Heart left ventricle (tissue), 16 donors: ENCODE results near the gene SYT9. TPM values are rescaled to one million over a fixed set of nuclear protein-coding genes. Genes with fewer than 3 reads are reported as not detected.

Experiments
- ATAC-seq, 4 donors: fragments of 200-7000 bp; cut with Tn5 transposase; one replicate each; pipeline ENCODE4 v1.9.1; 2020 to 2022; ENCODE audit warnings: moderate library complexity in 4 of 4, mild to moderate bottlenecking in 3 of 4, moderate number of reproducible peaks in 1 of 4
- DNase-seq, 5 donors: peaks; one replicate each; pipeline ENCODE4 v3.0.0-alpha.2; 2020
- H3K27ac ChIP-seq, 12 donors: fragments of 200-600 bp; sonication (generic) in 4 of 12; one replicate each; pipeline versions ENCODE4 v1.5.0 to v1.8.0; 2016 to 2022; ENCODE audit warnings: mild to moderate bottlenecking in 2 of 12
- H3K27me3 ChIP-seq, 9 donors: fragments of 200-600 bp; sonication (generic) in 2 of 9; one replicate each; pipeline versions ENCODE4 v1.5.1 to v1.8.0; 2016 to 2022; ENCODE audit warnings: mild to moderate bottlenecking in 3 of 9
- H3K36me3 ChIP-seq, 9 donors: fragments of 200-600 bp; sonication (generic) in 2 of 9; one replicate each; pipeline versions ENCODE4 v1.5.0 to v1.8.0; 2018 to 2022; ENCODE audit warnings: mild to moderate bottlenecking in 2 of 9
- H3K4me1 ChIP-seq, 12 donors: fragments of 200-600 bp; sonication (generic) in 4 of 12; one replicate each; pipeline versions ENCODE4 v1.5.0 to v1.8.0; 2016 to 2022; ENCODE audit warnings: mild to moderate bottlenecking in 3 of 12
- H3K4me3 ChIP-seq, 12 donors: fragments of 200-600 bp; sonication (generic) in 4 of 12; one replicate each; pipeline versions ENCODE4 v1.5.0 to v1.8.0; 2017 to 2022; ENCODE audit warnings: mild to moderate bottlenecking in 9 of 12, moderate library complexity in 4 of 12
- H3K9me3 ChIP-seq, 12 donors: fragments of 200-600 bp; sonication (generic) in 4 of 12; one replicate each; pipeline versions ENCODE4 v1.5.0 to v1.8.0; 2016 to 2022; ENCODE audit warnings: mild to moderate bottlenecking in 1 of 12
- CTCF ChIP-seq, 12 donors: fragments of 200-600 bp; sonication (generic) in 4 of 12; IDR thresholded peaks; one replicate each; pipeline versions ENCODE4 v1.5.0 to v1.8.0; 2018 to 2022; ENCODE audit warnings: antibody characterized with exemption in 12 of 12, mild to moderate bottlenecking in 5 of 12
- POLR2A ChIP-seq, 2 donors: fragments of 450-650 bp; IDR thresholded peaks; one replicate each; pipeline ENCODE4 v1.6.1; 2017; ENCODE audit warnings: antibody characterized with exemption in 2 of 2, mild to moderate bottlenecking in 2 of 2, moderate library complexity in 2 of 2
- WGBS, 4 donors: extraction: QIAGEN DNeasy Blood & Tissue Kit in 2 of 4; methylation state at CpG; one replicate each; pipeline versions ENCODE4 v1.1.5 to v1.1.7; 2013 to 2018; 5-methylcytosine and 5-hydroxymethylcytosine counted together
- intact Hi-C, 10 donors: fragments of 100-400 bp; cut with DNase I; formaldehyde crosslinking; loops; one replicate each; pipeline versions ENCODE4 v1.11.1 to v1.14.2; 2022
- polyA plus RNA-seq, 2 donors: library from polyadenylated mRNA; stranded (reverse); fragments of 200-250 nt; gene quantifications; one replicate each; pipeline ENCODE4 v1.2.3, GENCODE V29; 2013
- total RNA-seq, 9 donors: library from RNA; depleted of rRNA in 2 of 9; stranded (reverse); fragments of >200 nt in 2 of 9; fragmentation: NEBNext Ultra II Directional in 3 of 9; extraction: Animal tissue kit (Norgen Biotek cat#: 25700) in 3 of 9; gene quantifications; one replicate each; pipeline versions ENCODE4 v1.1.0 to v1.2.4, GENCODE V29; 2016 to 2023
- donor health status: ischemic (EF 13 %, LVEDD 7.1; RV severe dilation, severe dysfunction).
- donor health status: healthy with polysubstance abuse.
- donor health status: DM: no; HTN: yes; CAD: no.
- donor health status: DM: no; HTN: no; CAD: no.
- donor health status: ischemic (EF 25% LVEDD 6.9; RV normal size, moderate dysfunction).
- donor health status: ischemic (EF 25% LVEDD 5.7; RV mildly dilated, moderate dysfunction).
- donor health status: healthy.
- donor health status: DM: yes; HTN: yes; CAD: no.
- donor health status: ischemic (EF 35%, LVEDD 5.7; RV mildly dilated, moderate dysfunction).
- donor health status: nonischemic (EF 11% LVEDD 7.7; RV severe dilation, severe dysfunction).
- donor health status: DM: yes; HTN: yes; CAD: no.
- donor health status: PGD.
- donor health status: ischemic (EF 29% LVEDD 5.4; RV normal size, mild dysfunction).
- donor health status: nonischemic (EF 23%, LVEDD 6.1; RV moderate dilation, normal function).

Gene SYT9
- total and polyA plus RNA-seq, 11 donors: 0.04 to 1.4 (median 0.27) TPM; not detected in 2

- WGBS, 4 donors: 84 to 100% (median 92%) methylated on average over 2 of the region's 2 CpGs
- ATAC-seq: no peak
- Histone ChIP-seq H3K4me3 (no peak overlapping the region), H3K4me1 (no peaks in the 10 kb centered on the region), H3K27me3 (no peaks in the 10 kb centered on the region), H3K9me3 (no peaks in the 10 kb centered on the region), H3K36me3 (no peaks in the 10 kb centered on the region), H3K27ac (no peak overlapping the region)
- TF ChIP-seq CTCF (IDR thresholded peaks at IDR 0.05): no peak
- TF ChIP-seq POLR2A (IDR thresholded peaks at IDR 0.05): no peak
- intact Hi-C loops: no loop called here
- no peak for DNase-seq
Observed at GRCh38 chr11:7428196-7428595, 176.5 kb downstream of the SYT9 start.

- no peak overlapping the region for H3K27ac ChIP-seq
- H3K4me1 ChIP-seq: peaks cover 0 to 7% (median 0%) of the 10 kb centered on the region in 12 donors
- TF ChIP-seq CTCF (IDR thresholded peaks at IDR 0.05): no peak
- no peak for TF ChIP-seq POLR2A (IDR thresholded peaks at IDR 0.05)
- WGBS, 4 donors: 94 to 97% (median 96%) methylated on average over 2 of the region's 2 CpGs
- H3K36me3 ChIP-seq: no peaks in the 10 kb centered on the region
- no peak for ATAC-seq
- no peaks in the 10 kb centered on the region for H3K9me3 ChIP-seq
- intact Hi-C loops: no loop called here
- no peaks in the 10 kb centered on the region for H3K27me3 ChIP-seq
- no peak for DNase-seq
- no peak overlapping the region for H3K4me3 ChIP-seq
Observed at GRCh38 chr11:7430496-7430895, 178.8 kb downstream of the SYT9 start.

- DNase-seq (no peak), ATAC-seq (no peak)
- H3K4me3 ChIP-seq: no peak overlapping the region
- no peaks in the 10 kb centered on the region for H3K27me3 ChIP-seq
- 28 to 33% (median 32%) methylated on average over 2 of the region's 2 CpGs for WGBS, 4 donors
- no peak overlapping the region for H3K27ac ChIP-seq
- peaks cover 0 to 35% (median 0%) of the 10 kb centered on the region in 12 donors for H3K4me1 ChIP-seq
- no peaks in the 10 kb centered on the region for H3K9me3 ChIP-seq
- H3K36me3 ChIP-seq: no peaks in the 10 kb centered on the region
- TF ChIP-seq CTCF (IDR thresholded peaks at IDR 0.05): no peak
- intact Hi-C loops: loop anchor here in 1 of 10 donors (5.0 kb wide), 1 partner anchor 288 kb away; no protein-coding TSS in a partner anchor
Observed at GRCh38 chr11:7435176-7435575, 183.5 kb downstream of the SYT9 start.

GRCh38 chr11:7436146-7436545 lies 184.4 kb downstream of the SYT9 start:
- Histone ChIP-seq H3K4me3 (no peak overlapping the region), H3K27ac (peak overlapping the region in 1 of 12 donors; percentile 40), H3K9me3 (no peaks in the 10 kb centered on the region), H3K4me1 (peaks cover 0 to 35% (median 0%) of the 10 kb centered on the region in 12 donors), H3K27me3 (no peaks in the 10 kb centered on the region), H3K36me3 (no peaks in the 10 kb centered on the region)
- no peak for ATAC-seq
- no peak for TF ChIP-seq POLR2A (IDR thresholded peaks at IDR 0.05)
- TF ChIP-seq CTCF (IDR thresholded peaks at IDR 0.05): no peak
- DNase-seq: no peak
- 86 to 97% (median 91%) methylated on average over 1 of the region's 1 CpG for WGBS, 4 donors
- intact Hi-C loops: loop anchor here in 1 of 10 donors (5.0 kb wide), 1 partner anchor 289 kb away; no protein-coding TSS in a partner anchor
